Astrocyte (in vitro differentiated cells and primary cell): ENCODE results near the gene ARL17A.
"Not testable (repeated sequence)": the region's sequence is repeated elsewhere in the genome, so short reads cannot be mapped to it uniquely, and the experiment has no call there.

Experiments
- CTCF ChIP-seq: IDR thresholded peaks from 2 replicates; pipeline ENCODE4 v1.5.1; 2011; ENCODE audit warnings: low read depth, mild to moderate bottlenecking, inconsistent platforms, low read length, moderate library complexity; ENCODE audit not compliant: insufficient read depth
- EZH2 ChIP-seq: IDR thresholded peaks from 2 replicates; pipeline ENCODE4 v1.6.1; 2012; ENCODE audit warnings: mild to moderate bottlenecking, low read length, inconsistent platforms; ENCODE audit not compliant: insufficient read depth

DNA sequence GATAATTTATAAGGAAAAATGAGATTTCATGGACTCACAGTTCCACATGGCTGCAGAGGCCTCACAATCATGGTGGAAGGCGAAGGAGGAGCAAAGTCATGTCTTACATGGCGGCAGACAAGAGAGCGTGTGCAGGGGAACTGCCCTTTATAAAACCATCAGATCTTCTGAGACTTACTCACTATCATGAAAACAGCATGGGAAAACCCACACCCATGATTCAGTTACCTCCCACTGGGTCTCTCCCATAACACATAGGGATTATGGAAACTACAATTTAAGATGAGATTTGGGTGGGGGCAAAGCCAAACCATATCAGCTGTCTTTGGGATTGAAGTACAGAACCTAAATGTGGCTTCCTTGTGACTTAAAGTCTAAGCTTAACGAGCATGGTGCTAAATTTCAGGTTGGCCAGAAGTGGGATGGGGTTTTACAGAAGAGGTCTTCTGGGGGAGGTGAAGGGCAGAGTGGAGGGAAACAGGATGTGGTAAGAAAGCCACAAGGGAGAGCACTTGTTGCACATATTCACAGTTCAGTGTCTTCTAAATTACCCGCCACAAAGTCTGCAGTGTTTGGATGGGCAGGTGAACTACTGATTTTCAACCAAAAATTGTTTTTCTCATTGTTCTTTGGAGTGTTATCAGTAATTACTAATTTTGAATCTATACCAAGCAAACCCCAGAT is 49.4 kb upstream of the ARL17A start:
- not testable (repeated sequence) for TF ChIP-seq CTCF, EZH2
